ENCODE measurements around the gene HOXB5. TPM values are rescaled to one million over a fixed set of nuclear protein-coding genes. Genes with fewer than 3 reads are reported as not detected.
A peak's percentile ranks its signal among the peaks of the same experiment; 100 is the strongest.

HOXB5 gene
- total and polyA plus RNA-seq, 2 of the 4 experiments (the other 2 are of a cell fraction): 0.54 to 18.0 TPM

- Histone ChIP-seq H3K9ac (ENCODE audit: low read depth, low read length) (peak overlapping the region; percentile 92), H3K4me2 (ENCODE audit: low read depth, low read length) (peak overlapping the region; percentile 83), H3K9me1 (ENCODE audit: insufficient read depth, low read length) (peaks cover 20% of the 10 kb centered on the region), H3K14ac (replicated peaks; ENCODE audit: low read depth, low read length) (peak overlapping the region; percentile 95), H3K9me3 (ENCODE audit: control insufficient read depth, insufficient read depth, low read length) (no peaks in the 10 kb centered on the region), H3K23ac (ENCODE audit: low read depth, low read length) (peak overlapping the region; percentile 99), H2AK5ac (ENCODE audit: low read depth, low read length) (peak overlapping the region; percentile 78), H2BK120ac (ENCODE audit: low read depth, low read length) (peak overlapping the region; percentile 83), H3K4me1 (ENCODE audit: control insufficient read depth, insufficient read depth, low read length) (peaks cover 56% of the 10 kb centered on the region), H2BK15ac (ENCODE audit: low read depth, low read length) (peak overlapping the region; percentile 89), H4K8ac (ENCODE audit: low read depth in 2 of 2, low read length in 2 of 2) (peak overlapping the region; percentile 77 to 92), H4K20me1 (ENCODE audit: insufficient read depth, low read length) (peaks cover 20% of the 10 kb centered on the region), H3K27me3 (ENCODE audit: control insufficient read depth, insufficient read depth, low read length) (no peaks in the 10 kb centered on the region), H3K4me3 (ENCODE audit: insufficient read depth, low read depth, low read length) (no peak overlapping the region), H2AFZ (replicated peaks; ENCODE audit: low read length, poor library complexity) (peak overlapping the region; percentile 12), H3K18ac (ENCODE audit: low read depth, low read length) (peak overlapping the region; percentile 64), H3K36me3 (ENCODE audit: control insufficient read depth, insufficient read depth, low read length) (peaks cover 47% of the 10 kb centered on the region; the same call in 1 of the 2 replicates), H4K91ac (ENCODE audit: insufficient read depth, low read depth, low read length) (peak overlapping the region; percentile 96), H4K5ac (ENCODE audit: low read depth, low read length) (peak overlapping the region; percentile 47), H2AK9ac (replicated peaks; ENCODE audit: low read depth, low read length, poor library complexity) (peak overlapping the region; percentile 75), H2BK20ac (ENCODE audit: low read depth, low read length) (peak overlapping the region; percentile 48), H3K4ac (ENCODE audit: low read depth, low read length) (peak overlapping the region; percentile 99), H3K56ac (ENCODE audit: extremely low read depth, insufficient read depth, low read length) (0 out of 2 replicates have a peak overlapping the region, but pooled peaks have one; percentile 46), H3K79me1 (ENCODE audit: low read depth in 1 of 2, low read length in 2 of 2) (peaks cover 0 to 13% of the 10 kb centered on the region in 2 experiments; a peak in 1 of 4 replicates), H2BK5ac (ENCODE audit: low read depth, low read length, poor library complexity, severe bottlenecking) (peak overlapping the region; percentile 99), H3K27ac (ENCODE audit: insufficient read depth, low read length) (peak overlapping the region; percentile 93)
- no peak for TF ChIP-seq MAFK (IDR thresholded peaks at IDR 0.05; ENCODE audit: low read depth, low read length)
- no peak for TF ChIP-seq CEBPB (IDR thresholded peaks at IDR 0.05; ENCODE audit: low read depth, low read length)
- TF ChIP-seq CHD1 (IDR thresholded peaks at IDR 0.05; ENCODE audit: low read depth, low read length): no peak
- TF ChIP-seq RFX5 (IDR thresholded peaks at IDR 0.05; ENCODE audit: low read depth, low read length): no peak
- TF ChIP-seq ELK1 (IDR thresholded peaks at IDR 0.05; ENCODE audit: borderline replicate concordance, low read depth, low read length): no peak
- TF ChIP-seq USF2 (IDR thresholded peaks at IDR 0.05; ENCODE audit: low read depth, low read length): no peak
- no peak for TF ChIP-seq POLR2A (IDR thresholded peaks at IDR 0.05; ENCODE audit: low read depth, low read length)
- no peak for TF ChIP-seq MAZ (IDR thresholded peaks at IDR 0.05; ENCODE audit: borderline replicate concordance, low read depth, low read length)
- no TSS peak for BruUV-seq (replicated peaks)
- intact Hi-C loops (cut with micrococcal nuclease) (no loop called here), dilution Hi-C loops (cut with HindIII; ENCODE audit: low sequenced_read_pairs, unreplicated experiment) (no loop called here), in situ Hi-C loops (cut with MboI; ENCODE audit: low sequenced_read_pairs) (no loop called here)
- DNase-seq (no peak), ATAC-seq (ENCODE audit: low read depth) (no peak)
- WGBS, 2 experiments (ENCODE audit: extremely low coverage in 2 of 2, insufficient read length in 1 of 2): 0% methylated on average over 1 of the region's 6 CpGs; no CpG with 5 or more reads in 1 of the 2 experiments
- ChIA-PET CTCF (no interaction called here), POLR2A (ENCODE audit: unreplicated experiment) (interaction anchor here (0.8 to 1.3 kb wide), 2 partner anchors 9 to 26 kb away, joined by 3 to 4 read pairs; no protein-coding TSS in a partner anchor)
Measured at GRCh38 chr17:48567209-48567608, 26.4 kb downstream of the HOXB5 start.
